ENCODE results near the gene ABCD1. TPM values are rescaled to one million over a fixed set of nuclear protein-coding genes. Genes with fewer than 3 reads are reported as not detected.

The ABCD1 gene
- total RNA-seq, 4 donors from 2014 or later = 14.4 to 38.8 (median 22.0) TPM

DNA sequence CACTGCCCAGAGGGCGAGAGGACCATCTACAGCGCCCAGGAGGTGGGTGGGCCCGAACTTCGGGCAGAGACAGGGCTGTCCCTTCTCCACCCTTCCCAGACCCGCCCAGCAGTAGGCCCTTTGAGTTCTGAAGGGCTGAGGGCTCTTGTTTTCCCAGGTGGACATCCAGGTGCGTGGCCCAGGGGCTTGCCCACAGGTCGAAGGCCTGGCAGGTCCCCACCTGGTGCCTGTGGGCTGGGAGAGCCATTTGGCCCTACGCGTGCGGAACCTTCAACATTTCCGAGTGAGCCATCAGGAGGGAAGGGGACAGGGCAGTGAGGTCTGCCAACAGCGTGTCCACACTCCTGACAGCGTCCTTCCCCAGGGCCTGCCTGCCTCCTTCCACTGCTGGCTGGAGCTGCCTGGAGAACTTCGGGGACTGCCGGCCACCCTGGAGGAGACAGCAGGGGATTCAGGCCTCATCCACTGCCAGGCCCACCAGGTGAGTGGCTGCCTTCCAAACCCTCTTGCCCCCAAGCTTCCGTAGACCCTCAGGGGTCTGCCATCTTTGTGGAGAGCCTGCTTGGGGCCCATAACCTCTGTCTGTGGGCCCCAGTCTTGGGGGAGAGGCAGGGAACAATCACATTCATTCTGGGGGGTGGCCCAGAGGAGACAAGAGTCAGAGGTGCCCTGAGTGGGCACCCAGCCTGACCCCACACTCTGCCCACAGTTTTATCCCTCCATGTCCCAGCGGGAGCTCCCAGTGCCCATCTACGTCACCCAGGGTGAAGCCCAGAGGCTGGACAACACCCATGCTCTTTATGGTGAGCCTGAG is 46.2 kb downstream of the ABCD1 start:
- H3K9me3 ChIP-seq = no peaks in the 10 kb centered on the region
- no peak overlapping the region for H3K27ac ChIP-seq
- 100% methylated on average over 1 of the region's 18 CpGs; no CpG with 5 or more reads in 1 of the 2 donors for WGBS, 2 donors (ENCODE audit: low coverage in 1 of 2)
- H3K27me3 ChIP-seq = no peaks in the 10 kb centered on the region
- no peak overlapping the region for H3K4me3 ChIP-seq
- peaks cover 0 to 75% of the 10 kb centered on the region in 2 donors for H3K36me3 ChIP-seq
- ATAC-seq = no peak
- peaks cover 0 to 19% (median 3%) of the 10 kb centered on the region in 3 donors for H3K4me1 ChIP-seq
- TF ChIP-seq, protein P1, sequence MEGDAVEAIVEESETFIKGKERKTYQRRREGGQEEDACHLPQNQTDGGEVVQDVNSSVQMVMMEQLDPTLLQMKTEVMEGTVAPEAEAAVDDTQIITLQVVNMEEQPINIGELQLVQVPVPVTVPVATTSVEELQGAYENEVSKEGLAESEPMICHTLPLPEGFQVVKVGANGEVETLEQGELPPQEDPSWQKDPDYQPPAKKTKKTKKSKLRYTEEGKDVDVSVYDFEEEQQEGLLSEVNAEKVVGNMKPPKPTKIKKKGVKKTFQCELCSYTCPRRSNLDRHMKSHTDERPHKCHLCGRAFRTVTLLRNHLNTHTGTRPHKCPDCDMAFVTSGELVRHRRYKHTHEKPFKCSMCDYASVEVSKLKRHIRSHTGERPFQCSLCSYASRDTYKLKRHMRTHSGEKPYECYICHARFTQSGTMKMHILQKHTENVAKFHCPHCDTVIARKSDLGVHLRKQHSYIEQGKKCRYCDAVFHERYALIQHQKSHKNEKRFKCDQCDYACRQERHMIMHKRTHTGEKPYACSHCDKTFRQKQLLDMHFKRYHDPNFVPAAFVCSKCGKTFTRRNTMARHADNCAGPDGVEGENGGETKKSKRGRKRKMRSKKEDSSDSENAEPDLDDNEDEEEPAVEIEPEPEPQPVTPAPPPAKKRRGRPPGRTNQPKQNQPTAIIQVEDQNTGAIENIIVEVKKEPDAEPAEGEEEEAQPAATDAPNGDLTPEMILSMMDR (IDR thresholded peaks at IDR 0.05) = no peak
- no peak for TF ChIP-seq POLR2A (IDR thresholded peaks at IDR 0.05)
- TF ChIP-seq POLR2AphosphoS5 (IDR thresholded peaks at IDR 0.05) = no peak
- no peak for TF ChIP-seq EP300 (IDR thresholded peaks at IDR 0.05)

DNA sequence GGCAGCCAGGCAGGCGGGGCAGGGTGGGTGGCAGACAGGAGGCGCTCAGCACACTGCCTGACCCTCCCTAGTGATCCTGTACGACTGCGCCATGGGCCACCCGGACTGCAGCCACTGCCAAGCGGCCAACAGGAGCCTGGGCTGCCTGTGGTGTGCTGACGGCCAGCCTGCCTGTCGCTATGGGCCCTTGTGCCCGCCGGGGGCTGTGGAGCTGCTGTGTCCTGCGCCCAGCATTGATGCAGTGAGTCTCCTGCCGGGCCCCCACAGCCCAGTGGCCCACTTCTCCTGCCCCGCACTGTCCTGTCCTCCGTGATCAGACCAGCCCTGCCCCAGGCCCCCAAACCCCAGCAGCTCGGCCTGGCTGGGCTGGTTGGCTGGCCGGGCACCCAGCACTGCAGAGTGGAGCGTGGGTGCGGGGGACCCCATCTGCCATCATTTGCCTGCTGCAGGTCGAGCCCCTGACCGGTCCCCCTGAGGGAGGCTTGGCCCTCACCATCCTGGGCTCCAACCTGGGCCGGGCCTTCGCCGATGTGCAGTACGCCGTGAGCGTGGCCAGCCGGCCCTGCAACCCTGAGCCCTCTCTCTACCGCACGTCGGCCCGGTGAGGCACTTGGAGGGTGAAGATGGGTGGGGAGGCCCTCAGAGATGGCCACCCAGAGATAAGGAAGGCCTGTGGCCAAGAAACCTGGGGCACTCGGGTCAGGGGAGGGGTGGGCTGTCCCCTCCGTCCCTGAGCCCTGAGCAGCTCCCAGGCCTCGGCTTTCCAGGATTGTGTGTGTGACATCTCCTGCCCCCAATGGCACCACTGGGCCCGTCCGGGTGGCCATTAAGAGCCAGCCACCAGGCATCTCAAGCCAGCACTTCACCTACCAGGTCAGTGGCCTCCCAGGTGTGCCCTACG is 47.0 kb downstream of the ABCD1 start:
- no CpG with 5 or more reads among the region's 37 CpGs for WGBS, 2 donors (ENCODE audit: low coverage in 1 of 2)
- Histone ChIP-seq H3K27ac (no peak overlapping the region), H3K9me3 (no peaks in the 10 kb centered on the region), H3K4me1 (peaks cover 0 to 10% (median 0%) of the 10 kb centered on the region in 3 donors), H3K36me3 (peaks cover 0 to 79% of the 10 kb centered on the region in 2 donors), H3K27me3 (no peaks in the 10 kb centered on the region), H3K4me3 (no peak overlapping the region)
- no peak for ATAC-seq
- TF ChIP-seq, protein P1 (IDR thresholded peaks at IDR 0.05) = no peak
- no peak for TF ChIP-seq POLR2A (IDR thresholded peaks at IDR 0.05)
- no peak for TF ChIP-seq EP300 (IDR thresholded peaks at IDR 0.05)
- TF ChIP-seq POLR2AphosphoS5 (IDR thresholded peaks at IDR 0.05) = no peak

DNA sequence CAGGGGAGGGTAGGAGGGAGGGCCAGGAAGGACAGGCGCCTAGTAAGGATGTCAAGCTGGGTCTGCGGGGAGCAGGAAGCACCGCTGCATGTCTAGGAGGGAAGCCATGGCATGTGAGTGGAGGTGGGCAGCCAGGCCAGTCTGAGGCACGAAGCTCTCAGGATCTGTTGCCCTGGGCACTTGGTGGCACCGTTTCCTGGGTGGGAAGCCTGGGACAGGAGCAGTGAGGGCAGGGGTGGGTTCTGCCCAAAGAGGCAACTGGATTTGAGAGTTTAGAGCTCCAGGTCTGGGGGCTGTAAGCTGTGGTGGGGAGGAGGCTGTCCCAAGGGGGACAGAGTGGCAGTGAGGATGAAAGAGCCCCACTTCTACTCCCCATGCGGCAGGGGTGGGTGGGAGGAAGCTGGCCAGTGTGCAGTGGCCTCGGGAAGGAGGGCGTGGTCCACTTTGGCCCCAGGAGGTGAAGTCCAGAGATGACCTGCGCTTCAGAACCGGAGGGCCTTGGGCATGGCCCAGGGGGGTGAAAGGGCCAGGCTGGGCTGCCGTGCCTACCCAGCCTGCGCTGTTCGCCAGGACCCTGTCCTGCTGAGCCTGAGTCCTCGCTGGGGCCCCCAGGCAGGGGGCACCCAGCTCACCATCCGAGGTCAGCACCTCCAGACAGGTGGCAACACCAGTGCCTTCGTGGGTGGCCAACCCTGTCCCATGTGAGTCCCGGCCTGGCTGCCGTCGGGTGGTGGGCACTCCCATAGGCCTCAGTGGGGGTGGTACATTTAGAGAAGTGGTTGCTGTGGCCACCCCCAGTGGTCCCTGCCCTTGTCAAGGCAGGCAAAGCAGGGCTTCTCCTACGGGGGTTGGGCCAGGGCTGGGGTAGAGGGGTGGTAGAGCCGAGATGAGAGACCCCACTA is 47.9 kb downstream of the ABCD1 start:
- Histone ChIP-seq H3K4me3 (no peak overlapping the region), H3K9me3 (no peaks in the 10 kb centered on the region), H3K27me3 (no peaks in the 10 kb centered on the region), H3K4me1 (peaks cover 0 to 1% (median 0%) of the 10 kb centered on the region in 3 donors), H3K36me3 (peaks cover 0 to 88% of the 10 kb centered on the region in 2 donors), H3K27ac (no peak overlapping the region)
- ATAC-seq = no peak
- 40 to 82% methylated on average over 1 to 3 of the region's 21 CpGs for WGBS, 2 donors (ENCODE audit: low coverage in 1 of 2)
- TF ChIP-seq POLR2AphosphoS5 (IDR thresholded peaks at IDR 0.05) = no peak
- TF ChIP-seq POLR2A (IDR thresholded peaks at IDR 0.05) = no peak
- TF ChIP-seq EP300 (IDR thresholded peaks at IDR 0.05) = no peak
- TF ChIP-seq, protein P1 (IDR thresholded peaks at IDR 0.05) = no peak

DNA sequence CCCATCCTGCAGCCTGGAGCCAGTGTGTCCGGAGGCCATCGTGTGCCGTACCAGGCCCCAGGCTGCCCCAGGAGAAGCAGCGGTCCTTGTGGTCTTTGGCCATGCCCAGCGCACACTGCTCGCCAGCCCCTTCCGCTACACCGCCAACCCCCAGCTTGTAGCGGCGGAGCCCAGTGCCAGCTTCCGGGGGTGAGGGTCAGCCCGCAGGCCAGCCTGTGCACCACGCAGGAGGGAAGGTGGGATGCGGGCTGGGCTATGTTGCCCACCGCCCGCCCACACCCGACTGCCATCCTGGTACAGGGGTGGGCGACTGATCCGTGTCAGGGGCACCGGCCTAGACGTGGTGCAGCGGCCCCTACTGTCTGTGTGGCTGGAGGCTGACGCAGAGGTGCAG is 48.6 kb downstream of the ABCD1 start:
- Histone ChIP-seq H3K9me3 (no peaks in the 10 kb centered on the region), H3K4me3 (no peak overlapping the region), H3K36me3 (peaks cover 0 to 94% of the 10 kb centered on the region in 2 donors), H3K27me3 (no peaks in the 10 kb centered on the region), H3K27ac (no peak overlapping the region), H3K4me1 (no peaks in the 10 kb centered on the region)
- no peak for ATAC-seq
- TF ChIP-seq, protein P1 (IDR thresholded peaks at IDR 0.05) = no peak
- WGBS, 2 donors (ENCODE audit: low coverage in 1 of 2) = no CpG with 5 or more reads among the region's 23 CpGs

Data from gastroesophageal sphincter (tissue), 4 donors.